GM23338 (cell line): Measurements from ENCODE around the gene ELOB. TPM values are rescaled to one million over a fixed set of nuclear protein-coding genes. Genes with fewer than 3 reads are reported as not detected.

ENCODE experiments used
- ATAC-seq: fragments of 200-7000 bp; cut with Tn5 transposase; 3 replicates; pipeline ENCODE4 v1.9.1; 2020
- DNase-seq: peaks from one replicate; pipeline ENCODE4 v3.0.0-alpha.2; 2015; ENCODE audit warnings: low spot score
- H2AFZ ChIP-seq: fragments of 200-600 bp; sonication (generic); 2 replicates; pipeline ENCODE4 v1.8.0; 2016; ENCODE audit warnings: antibody characterized with exemption, mild to moderate bottlenecking, moderate library complexity
- H3F3A ChIP-seq: fragments of 200-600 bp; sonication (generic); replicated peaks from 2 replicates; pipeline ENCODE4 v1.8.0; 2017; ENCODE audit warnings: antibody characterized with exemption, mixed run types, low read depth
- H3K27ac ChIP-seq: fragments of 200-600 bp; sonication (generic); 2 replicates; pipeline ENCODE4 v1.6.1; 2016; ENCODE audit warnings: low read depth
- H3K27me3 ChIP-seq: fragments of 200-600 bp; sonication (generic); 2 replicates; pipeline ENCODE4 v1.8.0; 2016; ENCODE audit warnings: mild to moderate bottlenecking, mixed run types, moderate library complexity; ENCODE audit not compliant: insufficient read depth
- H3K36me3 ChIP-seq: fragments of 200-600 bp; sonication (generic); 2 replicates; pipeline ENCODE4 v1.8.0; 2016; ENCODE audit warnings: mild to moderate bottlenecking; ENCODE audit not compliant: insufficient read depth
- H3K4me1 ChIP-seq: fragments of 200-600 bp; sonication (generic); 2 replicates; pipeline ENCODE4 v1.8.0; 2016; ENCODE audit warnings: mild to moderate bottlenecking, moderate library complexity; ENCODE audit not compliant: insufficient read depth
- H3K4me2 ChIP-seq: fragments of 200-600 bp; sonication (generic); 2 replicates; pipeline ENCODE4 v1.7.1; 2017; ENCODE audit warnings: mixed run types
- H3K4me3 ChIP-seq: fragments of 200-600 bp; sonication (generic); 2 replicates; pipeline ENCODE4 v1.6.1; 2016; ENCODE audit warnings: mixed run types
- H3K79me2 ChIP-seq: fragments of 200-600 bp; sonication (generic); replicated peaks from 2 replicates; pipeline ENCODE4 v1.8.0; 2017; ENCODE audit warnings: mild to moderate bottlenecking; ENCODE audit not compliant: insufficient read depth
- H3K9me2 ChIP-seq: fragments of 200-600 bp; sonication (generic); 2 replicates; pipeline ENCODE4 v1.8.0; 2017; ENCODE audit not compliant: insufficient read depth
- H4K20me1 ChIP-seq: fragments of 200-600 bp; sonication (generic); replicated peaks from 2 replicates; pipeline ENCODE4 v1.8.0; 2017; ENCODE audit warnings: mild to moderate bottlenecking; ENCODE audit not compliant: insufficient read depth
- H3K27ac Mint-ChIP-seq: 2 replicates; pipeline ENCODE4 v1.8.0; 2020; ENCODE audit warnings: inconsistent platforms, mild to moderate bottlenecking, moderate library complexity, mixed read lengths
- H3K27me3 Mint-ChIP-seq: 3 replicates; pipeline ENCODE4 v1.8.0; 2022; ENCODE audit warnings: low read depth, mild to moderate bottlenecking, moderate library complexity, mixed read lengths, inconsistent platforms; ENCODE audit not compliant: insufficient read depth, poor library complexity
- H3K36me3 Mint-ChIP-seq: 3 replicates; pipeline ENCODE4 v1.8.0; 2021; ENCODE audit warnings: low read depth, mild to moderate bottlenecking, inconsistent platforms, moderate library complexity, mixed read lengths
- H3K4me1 Mint-ChIP-seq: 3 replicates; pipeline ENCODE4 v1.8.0; 2020; ENCODE audit warnings: mild to moderate bottlenecking, inconsistent platforms, mixed read lengths
- H3K4me3 Mint-ChIP-seq: 3 replicates; pipeline ENCODE4 v1.8.0; 2021; ENCODE audit warnings: moderate library complexity, mild to moderate bottlenecking, inconsistent platforms, mixed read lengths
- H3K9me3 Mint-ChIP-seq: 3 replicates; pipeline ENCODE4 v1.8.0; 2020; ENCODE audit warnings: moderate library complexity, mild to moderate bottlenecking, inconsistent platforms, mixed read lengths
- CREB1 ChIP-seq: fragments of 250-450 bp; sonication (Bioruptor Pico); IDR thresholded peaks from 2 replicates; pipeline ENCODE4 v1.5.0; 2020; ENCODE audit warnings: low read depth, mild to moderate bottlenecking, moderate library complexity
- CTCF ChIP-seq, 2 experiments: fragments of 200-600 bp in 1 of 2; sonication (generic) in 1 of 2; conservative IDR thresholded peaks; 2 replicates each; pipeline versions ENCODE4 v1.5.1 to v1.6.1; 2016 to 2017; ENCODE audit warnings: antibody characterized with exemption in 2 of 2, low read depth in 2 of 2, mild to moderate bottlenecking in 2 of 2, moderate library complexity in 1 of 2
- ETS1 ChIP-seq: IDR thresholded peaks from 2 replicates; pipeline ENCODE4 v1.6.1; 2016; ENCODE audit warnings: antibody characterized with exemption
- EZH2 ChIP-seq: fragments of 200-600 bp; sonication (generic); IDR thresholded peaks from one replicate; pipeline ENCODE4 v1.8.0; 2017; ENCODE audit warnings: antibody characterized with exemption, mild to moderate bottlenecking, low read depth; ENCODE audit not compliant: unreplicated experiment
- JUNB ChIP-seq: IDR thresholded peaks from one replicate; pipeline ENCODE4 v1.6.1; 2016; ENCODE audit warnings: antibody characterized with exemption; ENCODE audit not compliant: unreplicated experiment
- NANOG ChIP-seq: IDR thresholded peaks from 2 replicates; pipeline ENCODE4 v1.6.1; 2016; ENCODE audit warnings: antibody characterized with exemption, borderline replicate concordance
- POLR2AphosphoS5 ChIP-seq: IDR thresholded peaks from 2 replicates; pipeline ENCODE4 v1.6.1; 2016; ENCODE audit warnings: antibody characterized with exemption, low read depth
- STAT1 ChIP-seq: IDR thresholded peaks from one replicate; pipeline ENCODE4 v1.6.1; 2016; ENCODE audit warnings: antibody characterized with exemption; ENCODE audit not compliant: unreplicated experiment
- ZNF114 ChIP-seq: fragments of 250-450 bp; sonication (Bioruptor Pico); IDR thresholded peaks from 2 replicates; pipeline ENCODE4 v1.5.0; 2020; ENCODE audit warnings: mild to moderate bottlenecking, moderate library complexity
- ZNF331 ChIP-seq: fragments of 250-450 bp; sonication (Bioruptor Pico); IDR thresholded peaks from 2 replicates; pipeline ENCODE4 v1.5.0; 2020; ENCODE audit warnings: low read depth, mild to moderate bottlenecking, moderate library complexity
- polyA plus RNA-seq: library from polyadenylated mRNA; unstranded; fragments of >200 nt; fragmentation: Nextera tagmentation; extraction: Ambion mirVana; gene quantifications from 2 replicates; pipeline ENCODE4 v1.2.1, GENCODE V29; 2016
- total RNA-seq: library from RNA; depleted of rRNA; stranded (reverse); fragments of >200 nt; shearing (Covaris generic); gene quantifications from 2 replicates; pipeline ENCODE4 v1.2.3, GENCODE V29; 2014
- TF ChIP-seq, protein P1 (sequence below): IDR thresholded peaks from one replicate; pipeline ENCODE4 v1.6.1; 2018; ENCODE audit warnings: antibody characterized with exemption; ENCODE audit not compliant: unreplicated experiment

The ELOB gene
- total and polyA plus RNA-seq, 2 experiments from 2014 or later = 278 to 756 TPM

- Histone ChIP-seq H3K9me2 (no peaks in the 10 kb centered on the region), H3K4me3 (no peak overlapping the region), H3K27ac (no peak overlapping the region), H3K79me2 (peaks cover 29% of the 10 kb centered on the region), H3K36me3 (0 out of 2 replicates have a peak, but pooled peaks cover 3% of the 10 kb centered on the region), H3K27me3 (no peaks in the 10 kb centered on the region), H3F3A (peaks cover 38% of the 10 kb centered on the region), H2AFZ (no peak overlapping the region), H3K4me2 (peak overlapping the region; percentile 78), H3K4me1 (peaks cover 14% of the 10 kb centered on the region), H4K20me1 (peaks cover 16% of the 10 kb centered on the region)
- Mint-ChIP-seq H3K4me3 (peak overlapping the region; percentile 92), H3K4me1 (peaks cover 35% of the 10 kb centered on the region), H3K9me3 (no peaks in the 10 kb centered on the region; the same call in 1 of the 3 replicates), H3K36me3 (peaks cover 56% of the 10 kb centered on the region), H3K27ac (no peak overlapping the region), H3K27me3 (peaks cover 34% of the 10 kb centered on the region)
- TF ChIP-seq CREB1 (CRISPR knock-in tag) = no peak
- TF ChIP-seq ETS1 = no peak
- TF ChIP-seq ZNF114 (CRISPR knock-in tag) = no peak
- no peak for ATAC-seq
- no peak for DNase-seq
Observed at GRCh38 chr16:2775131-2775716, 1.9 kb downstream of the ELOB start.

- no peak overlapping the region for H3K4me3 Mint-ChIP-seq
- H3K27me3 Mint-ChIP-seq = peaks cover 36% of the 10 kb centered on the region
- Histone ChIP-seq H3K9me2 (no peaks in the 10 kb centered on the region), H3K27me3 (no peaks in the 10 kb centered on the region), H3F3A (peaks cover 47% of the 10 kb centered on the region), H3K36me3 (peaks cover 4% of the 10 kb centered on the region; the same call in 1 of the 2 replicates), H3K4me2 (no peak overlapping the region), H2AFZ (no peak overlapping the region), H3K79me2 (peaks cover 29% of the 10 kb centered on the region), H3K4me1 (peaks cover 14% of the 10 kb centered on the region), H3K4me3 (no peak overlapping the region), H3K27ac (no peak overlapping the region), H4K20me1 (peaks cover 16% of the 10 kb centered on the region)
- H3K9me3 Mint-ChIP-seq = no peaks in the 10 kb centered on the region; the same call in none of the 3 replicates
- H3K4me1 Mint-ChIP-seq = peaks cover 39% of the 10 kb centered on the region
- no peak overlapping the region for H3K27ac Mint-ChIP-seq
- no peak for DNase-seq
- ATAC-seq = no peak
- H3K36me3 Mint-ChIP-seq = peaks cover 65% of the 10 kb centered on the region
- TF ChIP-seq, protein P1, sequence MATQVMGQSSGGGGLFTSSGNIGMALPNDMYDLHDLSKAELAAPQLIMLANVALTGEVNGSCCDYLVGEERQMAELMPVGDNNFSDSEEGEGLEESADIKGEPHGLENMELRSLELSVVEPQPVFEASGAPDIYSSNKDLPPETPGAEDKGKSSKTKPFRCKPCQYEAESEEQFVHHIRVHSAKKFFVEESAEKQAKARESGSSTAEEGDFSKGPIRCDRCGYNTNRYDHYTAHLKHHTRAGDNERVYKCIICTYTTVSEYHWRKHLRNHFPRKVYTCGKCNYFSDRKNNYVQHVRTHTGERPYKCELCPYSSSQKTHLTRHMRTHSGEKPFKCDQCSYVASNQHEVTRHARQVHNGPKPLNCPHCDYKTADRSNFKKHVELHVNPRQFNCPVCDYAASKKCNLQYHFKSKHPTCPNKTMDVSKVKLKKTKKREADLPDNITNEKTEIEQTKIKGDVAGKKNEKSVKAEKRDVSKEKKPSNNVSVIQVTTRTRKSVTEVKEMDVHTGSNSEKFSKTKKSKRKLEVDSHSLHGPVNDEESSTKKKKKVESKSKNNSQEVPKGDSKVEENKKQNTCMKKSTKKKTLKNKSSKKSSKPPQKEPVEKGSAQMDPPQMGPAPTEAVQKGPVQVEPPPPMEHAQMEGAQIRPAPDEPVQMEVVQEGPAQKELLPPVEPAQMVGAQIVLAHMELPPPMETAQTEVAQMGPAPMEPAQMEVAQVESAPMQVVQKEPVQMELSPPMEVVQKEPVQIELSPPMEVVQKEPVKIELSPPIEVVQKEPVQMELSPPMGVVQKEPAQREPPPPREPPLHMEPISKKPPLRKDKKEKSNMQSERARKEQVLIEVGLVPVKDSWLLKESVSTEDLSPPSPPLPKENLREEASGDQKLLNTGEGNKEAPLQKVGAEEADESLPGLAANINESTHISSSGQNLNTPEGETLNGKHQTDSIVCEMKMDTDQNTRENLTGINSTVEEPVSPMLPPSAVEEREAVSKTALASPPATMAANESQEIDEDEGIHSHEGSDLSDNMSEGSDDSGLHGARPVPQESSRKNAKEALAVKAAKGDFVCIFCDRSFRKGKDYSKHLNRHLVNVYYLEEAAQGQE = no peak
- TF ChIP-seq ZNF114 (CRISPR knock-in tag) (no peak), ZNF331 (no peak), STAT1 (no peak), JUNB (no peak), CREB1 (CRISPR knock-in tag) (no peak), NANOG (no peak), CTCF (conservative IDR thresholded peaks at IDR 0.05; ENCODE audit: low read depth in 2 of 2) (no peak), EZH2 (no peak), ETS1 (no peak), POLR2AphosphoS5 (no peak)
Observed at GRCh38 chr16:2774161-2774891, 2.8 kb downstream of the ELOB start.
